HUES64 (cell line): ENCODE measurements around the gene SMG9.
"Not testable (repeated sequence)": the region's sequence is repeated elsewhere in the genome, so short reads cannot be mapped to it uniquely, and the experiment has no call there.

Experiments used
- H3K27ac ChIP-seq: 2 replicates; pipeline ENCODE4 v1.7.0; 2013; ENCODE audit warnings: low read depth, low read length, inconsistent platforms
- H3K27me3 ChIP-seq: 2 replicates; pipeline ENCODE4 v1.6.1; 2013; ENCODE audit warnings: mild to moderate bottlenecking, low read length; ENCODE audit not compliant: insufficient read depth
- H3K36me3 ChIP-seq: 2 replicates; pipeline ENCODE4 v1.6.1; 2013; ENCODE audit warnings: mild to moderate bottlenecking, low read length; ENCODE audit not compliant: insufficient read depth
- H3K4me1 ChIP-seq: 2 replicates; pipeline ENCODE4 v1.6.1; 2013; ENCODE audit warnings: mild to moderate bottlenecking, low read length, moderate library complexity; ENCODE audit not compliant: insufficient read depth
- H3K4me3 ChIP-seq: 2 replicates; pipeline ENCODE4 v1.5.1; 2013; ENCODE audit warnings: mild to moderate bottlenecking, low read length, moderate library complexity
- H3K9ac ChIP-seq: 2 replicates; pipeline ENCODE4 v1.6.1; 2013; ENCODE audit warnings: mild to moderate bottlenecking, low read depth, low read length
- H3K9me3 ChIP-seq: 2 replicates; pipeline ENCODE4 v1.6.1; 2013; ENCODE audit warnings: low read depth, low read length; ENCODE audit not compliant: insufficient read depth
- WGBS: fragments of 150-250, 120-280 bp; methylation state at CpG from one replicate; pipeline ENCODE4 v1.1.7; 2013; ENCODE audit warnings: missing lambda C conversion rate; 5-methylcytosine and 5-hydroxymethylcytosine counted together

SMG9 gene

GRCh38 chr19:43684326-43684725 lies 70.4 kb downstream of the SMG9 start:
- Histone ChIP-seq H3K36me3 (no peaks in the 10 kb centered on the region), H3K4me1 (peaks cover 3% of the 10 kb centered on the region; the same call in 1 of the 2 replicates), H3K9ac (no peak overlapping the region), H3K27me3 (no peaks in the 10 kb centered on the region), H3K9me3 (no peaks in the 10 kb centered on the region), H3K4me3 (no peak overlapping the region), H3K27ac (no peak overlapping the region)
- WGBS, result 90% methylated on average over 1 of the region's 1 CpG

- H3K36me3 ChIP-seq, result no peaks in the 10 kb centered on the region
- no peak overlapping the region for H3K9ac ChIP-seq
- H3K4me3 ChIP-seq, result no peak overlapping the region
- WGBS, result 96% methylated on average over 2 of the region's 2 CpGs
- no peaks in the 10 kb centered on the region for H3K27me3 ChIP-seq
- H3K9me3 ChIP-seq, result no peaks in the 10 kb centered on the region
- no peak overlapping the region for H3K27ac ChIP-seq
- peaks cover 3% of the 10 kb centered on the region; the same call in 1 of the 2 replicates for H3K4me1 ChIP-seq
These were observed 70.9 kb downstream of the SMG9 start for GRCh38 chr19:43683905-43684304.

DNA sequence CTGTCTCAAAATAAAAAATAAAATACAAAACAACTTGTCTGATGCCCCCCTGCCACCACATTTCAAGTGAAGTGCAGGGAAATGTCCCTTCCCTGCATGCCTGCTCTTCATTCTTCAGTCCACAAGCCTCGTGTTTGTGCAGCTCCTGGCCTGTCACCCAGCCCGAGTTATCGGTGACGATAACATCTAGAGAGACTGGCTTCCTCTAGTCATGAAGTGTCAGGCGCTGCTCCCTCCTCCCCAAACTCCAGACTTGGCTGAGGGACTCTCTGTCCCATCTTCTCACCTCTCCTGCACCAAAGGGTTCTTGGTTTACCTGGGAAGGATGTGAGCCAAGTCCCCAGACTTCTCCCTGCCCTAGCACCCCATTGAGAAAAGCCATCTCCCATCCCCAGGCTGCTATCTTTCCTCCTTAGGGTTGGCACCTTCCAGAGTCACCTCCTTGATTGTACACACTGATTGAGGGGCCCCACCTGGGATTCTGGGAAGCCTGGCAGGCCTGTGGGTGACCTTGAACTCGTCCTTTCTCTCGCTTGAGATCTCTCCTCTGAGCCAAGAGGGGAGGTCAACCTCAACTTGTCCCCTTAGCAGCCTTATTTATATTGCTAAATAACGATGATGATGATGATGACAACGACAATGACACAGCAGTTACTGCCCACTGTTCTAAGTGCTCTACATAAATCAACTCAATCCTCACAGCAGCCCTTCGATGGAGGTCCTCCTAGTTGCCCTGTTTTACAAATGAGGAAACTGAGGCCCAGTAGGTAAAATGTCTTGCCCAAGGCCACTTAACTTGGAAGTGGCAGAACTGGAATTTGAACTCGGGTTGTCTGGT lies 71.7 kb downstream of the SMG9 start:
- no peaks in the 10 kb centered on the region for H3K9me3 ChIP-seq
- H3K9ac ChIP-seq, result no peak overlapping the region
- no peaks in the 10 kb centered on the region for H3K36me3 ChIP-seq
- H3K4me1 ChIP-seq, result peaks cover 3% of the 10 kb centered on the region; the same call in 1 of the 2 replicates
- no peak overlapping the region for H3K27ac ChIP-seq
- WGBS, result 84% methylated on average over 11 of the region's 11 CpGs
- no peak overlapping the region for H3K4me3 ChIP-seq
- no peaks in the 10 kb centered on the region for H3K27me3 ChIP-seq

DNA sequence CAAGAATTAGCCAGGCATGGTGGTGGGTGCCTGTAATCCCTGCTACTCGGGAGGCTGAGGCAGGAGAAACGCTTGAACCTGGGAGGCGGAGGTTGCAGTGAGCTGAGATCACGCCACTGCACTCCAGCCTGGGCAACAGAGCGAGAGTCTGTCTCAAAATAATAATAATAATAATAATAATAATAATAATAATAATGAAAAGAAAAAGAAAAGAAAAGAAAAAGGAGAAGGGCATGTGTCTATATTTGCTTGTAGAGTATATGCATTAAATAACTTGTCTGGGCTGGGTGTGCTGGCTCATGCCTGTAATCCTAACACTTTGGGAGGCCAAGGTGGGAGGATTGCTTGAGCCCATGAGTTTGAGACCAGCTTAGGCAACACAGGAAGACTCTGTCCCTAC lies 72.5 kb downstream of the SMG9 start:
- 94% methylated on average over 3 of the region's 5 CpGs for WGBS
- not testable (repeated sequence) for H3K9ac ChIP-seq, H3K27ac ChIP-seq

DNA sequence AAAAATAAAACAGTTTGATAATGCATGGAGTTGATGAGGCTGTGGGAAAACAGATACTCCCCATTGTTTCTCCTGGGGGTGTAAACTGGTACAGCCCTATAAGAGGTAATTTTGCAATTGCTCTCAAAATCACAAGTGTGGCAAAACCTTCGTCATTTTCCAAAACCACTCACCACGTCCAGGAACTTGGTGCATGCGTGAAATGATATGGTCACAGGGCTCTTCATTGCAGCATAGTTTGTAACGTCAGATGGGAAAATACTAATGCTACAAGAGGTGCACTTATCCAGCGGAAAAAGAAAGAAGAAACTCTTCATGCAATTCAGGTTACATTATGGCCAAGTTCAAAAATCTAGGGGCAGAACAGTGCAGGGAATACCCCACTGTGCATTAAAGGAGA lies 72.9 kb downstream of the SMG9 start:
- WGBS, result 94% methylated on average over 5 of the region's 5 CpGs
- Histone ChIP-seq H3K9ac (no peak overlapping the region), H3K4me1 (peaks cover 2% of the 10 kb centered on the region; the same call in 1 of the 2 replicates), H3K27me3 (no peaks in the 10 kb centered on the region), H3K36me3 (no peaks in the 10 kb centered on the region), H3K27ac (no peak overlapping the region), H3K4me3 (no peak overlapping the region), H3K9me3 (no peaks in the 10 kb centered on the region)

More for the DNA sequence above, 72.5 kb downstream of the SMG9 start:
- not testable (repeated sequence) for H3K36me3 ChIP-seq, H3K27me3 ChIP-seq, H3K9me3 ChIP-seq, H3K4me1 ChIP-seq, H3K4me3 ChIP-seq

- 91% methylated on average over 6 of the region's 11 CpGs for WGBS
- Histone ChIP-seq H3K9ac (no peak overlapping the region), H3K9me3 (no peaks in the 10 kb centered on the region), H3K4me3 (no peak overlapping the region), H3K4me1 (no peaks in the 10 kb centered on the region), H3K27me3 (no peaks in the 10 kb centered on the region), H3K36me3 (no peaks in the 10 kb centered on the region), H3K27ac (no peak overlapping the region)
These were observed 76.1 kb downstream of the SMG9 start for GRCh38 chr19:43678512-43679261.
